DOHH2 (cell line): ENCODE measurements around the gene UNC13B.

Source experiments
- EZH2phosphoT487 ChIP-seq: fragments of 200-600 bp; sonication (generic); IDR thresholded peaks from 2 replicates; pipeline ENCODE4 v1.6.1; 2017; ENCODE audit warnings: borderline replicate concordance, mild to moderate bottlenecking, antibody characterized with exemption, low read length, moderate library complexity, mixed read lengths
- TF ChIP-seq, protein P1 (sequence below): fragments of 200-600 bp; sonication (generic); IDR thresholded peaks from one replicate; pipeline ENCODE4 v1.5.1; 2014; ENCODE audit warnings: antibody characterized with exemption, mild to moderate bottlenecking, low read depth, low read length; ENCODE audit not compliant: poor library complexity, severe bottlenecking

DNA sequence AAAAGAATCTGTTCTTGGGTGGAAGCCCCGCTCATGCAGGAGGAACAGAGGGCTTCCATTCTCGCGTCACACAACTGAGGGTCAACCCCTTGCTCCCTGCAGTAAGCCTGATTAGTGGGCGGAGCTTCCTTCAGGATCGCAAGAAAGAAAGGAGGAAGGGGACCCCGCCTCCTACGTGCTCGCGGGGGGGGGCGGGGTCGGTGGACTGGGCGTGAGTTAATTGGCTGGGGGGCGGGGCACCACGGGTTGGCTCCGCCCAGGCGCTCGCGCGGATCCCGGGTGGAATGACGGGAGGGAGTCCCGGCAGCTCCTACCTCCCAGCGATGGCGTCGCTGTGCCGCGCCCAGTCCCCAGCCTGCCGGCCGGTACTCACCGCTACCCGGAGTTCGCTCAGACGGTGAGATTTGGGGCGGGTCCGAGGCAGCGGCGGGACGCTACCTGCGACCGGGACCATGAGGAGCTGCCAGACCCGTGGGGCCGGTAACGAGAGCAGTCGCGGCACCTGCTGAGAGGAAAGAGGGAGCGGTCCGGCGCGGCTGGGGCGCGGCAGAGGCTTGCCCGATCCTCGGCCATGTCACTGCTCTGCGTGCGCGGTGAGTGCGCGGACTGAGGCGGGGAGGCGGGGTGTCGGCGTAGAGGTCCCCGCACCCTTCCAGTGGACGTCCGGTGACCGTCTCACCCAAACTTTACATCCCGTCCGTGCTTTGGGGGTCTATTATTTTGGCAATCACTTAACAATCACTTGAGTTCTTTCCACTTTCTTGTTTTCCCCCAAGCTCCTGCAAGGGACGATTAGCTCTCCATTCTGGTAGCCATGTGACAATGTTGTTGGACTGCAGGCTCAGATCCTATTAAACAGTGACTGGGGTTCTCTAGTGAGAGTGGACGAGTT lies at the start of gene UNC13B:
- TF ChIP-seq, protein P1, sequence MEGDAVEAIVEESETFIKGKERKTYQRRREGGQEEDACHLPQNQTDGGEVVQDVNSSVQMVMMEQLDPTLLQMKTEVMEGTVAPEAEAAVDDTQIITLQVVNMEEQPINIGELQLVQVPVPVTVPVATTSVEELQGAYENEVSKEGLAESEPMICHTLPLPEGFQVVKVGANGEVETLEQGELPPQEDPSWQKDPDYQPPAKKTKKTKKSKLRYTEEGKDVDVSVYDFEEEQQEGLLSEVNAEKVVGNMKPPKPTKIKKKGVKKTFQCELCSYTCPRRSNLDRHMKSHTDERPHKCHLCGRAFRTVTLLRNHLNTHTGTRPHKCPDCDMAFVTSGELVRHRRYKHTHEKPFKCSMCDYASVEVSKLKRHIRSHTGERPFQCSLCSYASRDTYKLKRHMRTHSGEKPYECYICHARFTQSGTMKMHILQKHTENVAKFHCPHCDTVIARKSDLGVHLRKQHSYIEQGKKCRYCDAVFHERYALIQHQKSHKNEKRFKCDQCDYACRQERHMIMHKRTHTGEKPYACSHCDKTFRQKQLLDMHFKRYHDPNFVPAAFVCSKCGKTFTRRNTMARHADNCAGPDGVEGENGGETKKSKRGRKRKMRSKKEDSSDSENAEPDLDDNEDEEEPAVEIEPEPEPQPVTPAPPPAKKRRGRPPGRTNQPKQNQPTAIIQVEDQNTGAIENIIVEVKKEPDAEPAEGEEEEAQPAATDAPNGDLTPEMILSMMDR, result no peak
- no peak for TF ChIP-seq EZH2phosphoT487
